HG03469 (cell line): ENCODE results near the gene CACNA1B.
"Not testable (repeated sequence)": the region's sequence is repeated elsewhere in the genome, so short reads cannot be mapped to it uniquely, and the experiment has no call there.

ENCODE experiments used
- ATAC-seq: cut with Tn5 transposase; IDR thresholded peaks from one replicate; pipeline ENCODE4 v1.9.1; 2021; ENCODE audit warnings: mild to moderate bottlenecking, moderate library complexity, moderate number of reproducible peaks; ENCODE audit not compliant: unreplicated experiment

CACNA1B gene

DNA sequence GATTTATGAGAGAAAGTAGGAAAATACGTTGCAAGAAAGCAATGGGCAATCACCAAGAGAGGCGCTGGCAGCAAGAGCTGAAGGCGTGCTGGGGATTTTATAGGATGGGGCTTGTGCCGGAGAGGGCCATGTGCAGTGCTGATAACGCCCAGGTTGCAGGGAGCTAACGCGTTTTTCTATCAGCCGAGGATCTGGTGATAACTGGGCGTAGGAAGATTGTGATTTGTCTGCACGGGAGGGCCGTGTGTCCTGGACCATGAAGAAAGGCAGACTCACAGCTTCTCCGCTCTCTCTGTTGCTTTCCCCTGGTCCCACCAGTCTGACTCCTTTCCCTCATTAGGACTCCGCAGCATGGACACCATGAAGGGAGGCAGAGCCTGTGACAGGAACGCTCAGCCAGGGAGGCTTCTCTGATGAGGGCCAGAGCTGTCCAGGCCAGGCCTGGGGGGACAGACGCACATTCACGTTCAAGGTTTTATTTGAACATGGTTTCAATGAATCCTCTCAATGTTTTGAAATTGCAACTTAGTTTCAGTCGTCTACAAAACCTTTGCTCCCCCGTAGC is 11.9 kb upstream of the CACNA1B start:
- ATAC-seq, result no peak

GRCh38 chr9:137866226-137867141 is 11.1 kb upstream of the CACNA1B start:
- ATAC-seq, result no peak

DNA sequence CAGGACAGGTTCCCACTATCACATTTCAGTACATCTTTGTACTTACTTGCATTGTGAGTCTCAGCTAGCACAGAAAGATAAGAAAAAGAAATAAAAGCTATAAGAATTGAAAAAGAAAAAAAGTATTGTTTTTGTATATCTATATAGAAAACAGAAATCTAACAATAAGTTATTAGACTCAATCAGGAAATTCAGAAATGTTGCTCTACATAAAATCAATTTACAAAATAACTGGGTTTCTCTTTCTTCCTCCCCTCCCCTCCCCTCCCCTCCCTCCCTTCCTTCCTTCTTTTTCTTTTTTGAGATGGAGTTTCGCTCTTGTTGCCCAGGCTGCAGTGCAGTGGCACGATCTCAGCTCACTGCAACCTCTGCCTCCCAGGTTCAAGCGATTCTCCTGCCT is 7.2 kb upstream of the CACNA1B start:
- no peak for ATAC-seq

- no peak for ATAC-seq
Observed at GRCh38 chr9:137872296-137872695, 5.3 kb upstream of the CACNA1B start.

DNA sequence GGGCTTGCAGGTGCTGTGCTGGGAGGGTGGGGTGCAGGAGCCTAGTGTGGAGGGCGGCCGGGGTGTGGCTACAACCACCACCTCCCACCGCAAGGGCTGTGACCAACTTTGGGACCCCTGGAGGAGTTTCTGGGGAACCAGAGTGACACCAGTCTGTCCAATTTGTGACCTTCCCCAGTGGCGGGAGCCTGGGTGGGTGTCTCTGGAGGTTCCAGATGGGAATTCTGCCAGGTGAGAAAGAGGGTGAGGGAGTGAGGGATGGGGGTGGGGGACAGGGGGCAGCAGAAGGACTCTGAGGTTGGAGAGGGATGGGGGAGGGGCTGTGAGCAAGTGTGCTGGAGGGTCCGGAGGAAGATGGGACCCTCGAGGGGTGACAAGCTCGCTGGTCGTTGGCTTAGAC is 4.2 kb upstream of the CACNA1B start:
- ATAC-seq, result no peak

DNA sequence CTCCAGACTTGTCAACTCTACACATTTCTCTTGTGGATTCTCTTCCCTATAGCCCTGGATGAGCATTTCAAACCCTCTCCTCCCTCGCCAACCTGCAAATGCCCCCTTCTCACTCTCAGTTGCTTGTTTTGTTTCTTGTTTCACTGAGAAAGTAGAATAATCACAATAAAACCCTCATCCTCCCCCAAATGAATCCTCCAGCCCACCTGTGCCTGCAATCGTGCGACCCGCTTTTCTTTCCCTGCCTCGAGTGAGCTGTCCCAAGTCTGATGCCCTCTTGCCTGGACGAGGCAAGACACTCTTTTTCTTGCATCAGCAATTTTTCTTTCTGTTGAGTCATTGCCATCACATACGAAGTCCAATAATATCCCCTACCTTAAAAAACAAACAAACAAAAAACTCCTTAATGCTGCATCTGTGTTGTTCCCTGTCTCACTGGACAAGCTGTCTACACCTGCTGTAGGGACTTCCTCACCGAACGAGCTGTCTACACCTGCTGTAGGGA is 3.7 kb upstream of the CACNA1B start:
- ATAC-seq, result no peak

GRCh38 chr9:137875354-137875753 is 2.2 kb upstream of the CACNA1B start:
- ATAC-seq, result no peak

GRCh38 chr9:137875846-137876245 is 1.7 kb upstream of the CACNA1B start:
- no peak for ATAC-seq

- no peak for ATAC-seq
Observed at GRCh38 chr9:137876269-137876668, 1.3 kb upstream of the CACNA1B start.

GRCh38 chr9:137876781-137877386 is 698 bp upstream of the CACNA1B start:
- no peak for ATAC-seq

GRCh38 chr9:137878146-137878941 is 762 bp downstream of the CACNA1B start:
- ATAC-seq, result no peak

GRCh38 chr9:137879052-137879451 is 1.5 kb downstream of the CACNA1B start:
- no peak for ATAC-seq

GRCh38 chr9:137879566-137880150 is 2.1 kb downstream of the CACNA1B start:
- no peak for ATAC-seq

DNA sequence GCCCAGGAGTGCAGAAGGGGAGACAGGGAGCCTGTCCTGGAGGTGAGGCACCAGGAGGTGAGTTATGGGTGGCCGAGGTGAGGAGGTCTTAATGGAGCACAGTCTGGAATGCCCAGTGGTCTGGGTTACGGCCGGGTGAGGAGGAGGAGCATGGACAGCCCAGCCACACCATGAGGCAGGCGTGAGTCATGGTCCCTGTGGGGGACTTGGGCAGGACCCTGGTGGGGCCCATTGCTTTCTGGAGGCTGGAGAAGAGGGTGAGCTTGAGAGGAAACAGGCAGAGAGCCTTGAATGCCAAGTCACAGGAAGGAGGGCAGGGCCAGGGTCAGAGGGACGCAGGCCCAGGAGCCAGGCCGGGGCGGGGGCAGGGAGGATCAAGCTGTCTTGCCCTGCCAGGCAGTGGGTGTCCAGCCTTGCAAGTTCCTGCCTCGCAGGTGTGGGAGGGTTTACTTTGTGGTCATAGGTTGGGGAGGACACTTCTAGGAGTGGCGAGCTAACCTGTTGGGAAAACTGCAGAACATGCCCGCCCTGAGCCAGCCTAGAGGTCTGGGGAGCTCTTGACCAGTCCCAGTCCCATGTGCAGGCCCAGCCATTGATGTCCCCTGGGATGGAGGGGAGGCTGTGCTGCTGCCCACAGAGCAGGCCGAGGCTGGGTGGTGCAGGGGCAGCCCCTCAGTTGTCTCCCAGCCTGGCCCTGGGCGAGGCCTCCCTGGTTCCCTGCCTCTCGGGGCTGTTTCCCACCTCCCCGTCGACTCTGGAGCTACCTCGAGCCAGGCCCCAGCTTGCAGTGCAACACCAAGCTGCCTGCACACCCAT is 2.8 kb downstream of the CACNA1B start:
- no peak for ATAC-seq

DNA sequence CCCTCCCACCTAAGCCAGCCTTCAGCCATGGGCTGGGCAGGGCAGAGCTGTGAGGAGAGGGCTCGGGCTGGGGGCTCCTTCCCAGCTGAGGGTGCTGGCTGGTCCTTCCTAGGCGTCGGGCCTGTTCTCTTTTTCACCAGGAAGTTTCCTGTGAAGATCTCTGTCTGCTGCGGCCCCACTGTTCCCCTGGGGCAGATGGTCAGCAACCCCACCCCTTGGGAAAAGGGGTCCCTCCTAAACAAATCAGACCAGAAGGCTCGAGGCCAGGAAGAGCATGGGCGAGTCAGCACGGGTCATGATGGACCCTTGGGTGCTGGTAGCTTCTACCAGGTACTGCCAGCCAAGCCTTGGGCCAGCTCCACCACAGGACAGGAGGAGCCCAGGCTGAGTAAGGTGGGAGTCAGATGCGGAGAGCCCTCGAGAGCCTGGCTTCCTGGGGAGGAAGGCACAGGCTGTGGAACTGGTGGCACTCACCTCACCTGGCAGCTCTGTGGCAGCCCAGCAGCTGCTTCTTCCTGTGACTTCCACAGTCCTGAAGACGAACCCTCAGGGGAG is 3.5 kb downstream of the CACNA1B start:
- ATAC-seq, result no peak

- no peak for ATAC-seq
Observed at GRCh38 chr9:137881591-137882505, 4.3 kb downstream of the CACNA1B start.

DNA sequence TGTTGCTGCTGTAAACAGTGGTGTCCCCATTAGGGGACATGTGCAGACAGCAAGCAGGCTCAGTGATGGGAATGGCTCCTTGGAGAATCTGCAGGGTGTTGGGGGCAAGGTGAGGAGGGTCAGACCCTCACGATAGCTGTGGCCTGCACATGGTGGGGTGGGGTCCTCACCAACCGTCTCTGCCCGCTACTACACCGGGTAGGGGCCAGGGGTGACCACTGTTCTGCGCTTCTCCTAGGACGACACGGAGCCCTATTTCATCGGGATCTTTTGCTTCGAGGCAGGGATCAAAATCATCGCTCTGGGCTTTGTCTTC is 4.9 kb downstream of the CACNA1B start:
- ATAC-seq, result no peak

DNA sequence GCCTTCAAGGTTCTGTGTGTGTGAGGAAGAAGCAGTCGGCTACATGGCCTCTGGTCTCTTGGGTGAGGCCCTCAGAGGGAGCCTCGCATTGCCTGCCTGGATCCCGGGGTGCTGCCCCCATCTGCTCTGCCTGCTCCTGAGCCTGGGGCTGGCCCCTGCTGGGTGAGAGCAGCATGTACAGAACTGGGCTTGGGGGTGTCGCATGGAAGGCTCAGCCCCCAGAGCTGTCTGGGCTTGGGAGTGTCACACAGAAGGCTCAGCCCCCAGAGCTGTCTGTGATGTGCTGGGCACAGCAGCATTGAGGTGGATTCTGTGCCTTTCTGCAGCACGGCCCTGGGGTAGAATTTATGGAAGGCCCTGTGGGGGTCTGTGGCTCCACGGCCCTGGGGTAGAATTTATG is 6.4 kb downstream of the CACNA1B start:
- ATAC-seq, result not testable (repeated sequence)

GRCh38 chr9:137884547-137884946 is 7.0 kb downstream of the CACNA1B start:
- not testable (repeated sequence) for ATAC-seq
